ENCODE data around the gene CD164. TPM values are rescaled to one million over a fixed set of nuclear protein-coding genes. Genes with fewer than 3 reads are reported as not detected.
"Not testable (repeated sequence)": the region's sequence is repeated elsewhere in the genome, so short reads cannot be mapped to it uniquely, and the experiment has no call there.

The CD164 gene
- total RNA-seq, 1 experiment from 2014 or later, result 163 TPM

- DNase-seq (ENCODE audit: low read depth), result no peak
These were observed 39.4 kb downstream of the CD164 start for GRCh38 chr6:109342911-109343310.

GRCh38 chr6:109342506-109342905, 39.8 kb downstream of the CD164 start:
- DNase-seq (ENCODE audit: low read depth), result no peak

- no peak for DNase-seq (ENCODE audit: low read depth)
These were observed 41.5 kb downstream of the CD164 start for GRCh38 chr6:109340811-109341210.

GRCh38 chr6:109339906-109340678, 42.2 kb downstream of the CD164 start:
- DNase-seq (ENCODE audit: low read depth), result no peak

- DNase-seq (ENCODE audit: low read depth), result peak; percentile 34
These were observed 45.9 kb downstream of the CD164 start for GRCh38 chr6:109336221-109336961.

GRCh38 chr6:109333870-109334269, 48.4 kb downstream of the CD164 start:
- not testable (repeated sequence) for DNase-seq (ENCODE audit: low read depth)

GRCh38 chr6:109332748-109333147, 49.5 kb downstream of the CD164 start:
- DNase-seq (ENCODE audit: low read depth), result no peak

- DNase-seq (ENCODE audit: low read depth), result no peak
These were observed 51.2 kb downstream of the CD164 start for GRCh38 chr6:109331081-109331480.

- no peak for DNase-seq (ENCODE audit: low read depth)
These were observed 52.0 kb downstream of the CD164 start for GRCh38 chr6:109330263-109330662.

GRCh38 chr6:109328629-109329028, 53.6 kb downstream of the CD164 start:
- DNase-seq (ENCODE audit: low read depth), result no peak

GRCh38 chr6:109327959-109328358, 54.3 kb downstream of the CD164 start:
- no peak for DNase-seq (ENCODE audit: low read depth)

- no peak for DNase-seq (ENCODE audit: low read depth)
These were observed 54.8 kb downstream of the CD164 start for GRCh38 chr6:109327491-109327890.

- DNase-seq (ENCODE audit: low read depth), result no peak
These were observed 55.9 kb downstream of the CD164 start for GRCh38 chr6:109326351-109326750.

- no peak for DNase-seq (ENCODE audit: low read depth)
These were observed 56.9 kb downstream of the CD164 start for GRCh38 chr6:109325400-109325801.

GRCh38 chr6:109323241-109323640, 59.0 kb downstream of the CD164 start:
- no peak for DNase-seq (ENCODE audit: low read depth)

- DNase-seq (ENCODE audit: low read depth), result no peak
These were observed 59.4 kb downstream of the CD164 start for GRCh38 chr6:109322825-109323224.

- no peak for DNase-seq (ENCODE audit: low read depth)
These were observed 60.5 kb downstream of the CD164 start for GRCh38 chr6:109321752-109322151.

- no peak for DNase-seq (ENCODE audit: low read depth)
These were observed 62.2 kb downstream of the CD164 start for GRCh38 chr6:109320072-109320471.

- no peak for DNase-seq (ENCODE audit: low read depth)
These were observed 63.9 kb downstream of the CD164 start for GRCh38 chr6:109318328-109318876.

GRCh38 chr6:109316909-109317308, 65.4 kb downstream of the CD164 start:
- no peak for DNase-seq (ENCODE audit: low read depth)
